ENCODE results near the gene RBM19. TPM values are rescaled to one million over a fixed set of nuclear protein-coding genes. Genes with fewer than 3 reads are reported as not detected.

RBM19 gene
- total and polyA plus RNA-seq, 2 of the 4 experiments (the other 2 are of a cell fraction): 18.7 to 19.2 TPM

GRCh38 chr12:113996026-113996425, 29.9 kb upstream of the RBM19 start:
- BruUV-seq (replicated peaks): no TSS peak
- no peak for ATAC-seq (ENCODE audit: low read depth)
- Histone ChIP-seq H4K91ac (ENCODE audit: insufficient read depth, low read depth, low read length) (no peak overlapping the region), H2BK20ac (ENCODE audit: low read depth, low read length) (no peak overlapping the region), H4K20me1 (ENCODE audit: insufficient read depth, low read length) (no peaks in the 10 kb centered on the region), H3K23ac (ENCODE audit: low read depth, low read length) (no peak overlapping the region), H3K79me1 (ENCODE audit: low read depth in 1 of 2, low read length in 2 of 2) (no peaks in the 10 kb centered on the region), H3K4me3 (ENCODE audit: insufficient read depth, low read depth, low read length) (no peak overlapping the region), H2BK120ac (ENCODE audit: low read depth, low read length) (no peak overlapping the region), H3K4me1 (ENCODE audit: control insufficient read depth, insufficient read depth, low read length) (no peaks in the 10 kb centered on the region), H3K4ac (ENCODE audit: low read depth, low read length) (no peak overlapping the region), H4K5ac (ENCODE audit: low read depth, low read length) (no peak overlapping the region), H3K18ac (ENCODE audit: low read depth, low read length) (no peak overlapping the region), H3K4me2 (ENCODE audit: low read depth, low read length) (no peak overlapping the region), H4K8ac (ENCODE audit: low read depth in 2 of 2, low read length in 2 of 2) (no peak overlapping the region), H3K9ac (ENCODE audit: low read depth, low read length) (no peak overlapping the region), H3K14ac (replicated peaks; ENCODE audit: low read depth, low read length) (no peak overlapping the region), H2AK9ac (replicated peaks; ENCODE audit: low read depth, low read length, poor library complexity) (no peak overlapping the region), H2BK15ac (ENCODE audit: low read depth, low read length) (no peak overlapping the region), H3K56ac (ENCODE audit: extremely low read depth, insufficient read depth, low read length) (no peak overlapping the region), H3K27ac (ENCODE audit: insufficient read depth, low read length) (no peak overlapping the region), H3K9me1 (ENCODE audit: insufficient read depth, low read length) (no peaks in the 10 kb centered on the region), H2AFZ (replicated peaks; ENCODE audit: low read length, poor library complexity) (no peak overlapping the region), H2AK5ac (ENCODE audit: low read depth, low read length) (no peak overlapping the region), H3K36me3 (ENCODE audit: control insufficient read depth, insufficient read depth, low read length) (no peaks in the 10 kb centered on the region), H3K27me3 (ENCODE audit: control insufficient read depth, insufficient read depth, low read length) (peaks cover 4% of the 10 kb centered on the region; the same call in 1 of the 2 replicates), H2BK5ac (ENCODE audit: low read depth, low read length, poor library complexity, severe bottlenecking) (no peak overlapping the region), H3K9me3 (ENCODE audit: control insufficient read depth, insufficient read depth, low read length) (no peaks in the 10 kb centered on the region)
- dilution Hi-C loops (cut with HindIII; ENCODE audit: low sequenced_read_pairs, unreplicated experiment): no loop called here
- ChIA-PET CTCF (interaction anchor here (1.1 kb wide), 1 partner anchor 16 kb away, joined by 3 read pairs; no protein-coding TSS in a partner anchor), POLR2A (ENCODE audit: unreplicated experiment) (no interaction called here)
- TF ChIP-seq NFE2L2 (IDR thresholded peaks at IDR 0.05; ENCODE audit: low read depth, low read length): no peak
- TF ChIP-seq MAZ (IDR thresholded peaks at IDR 0.05; ENCODE audit: borderline replicate concordance, low read depth, low read length): no peak
- no peak for TF ChIP-seq SMC3 (IDR thresholded peaks at IDR 0.05; ENCODE audit: low read depth, low read length)
- TF ChIP-seq, protein P1, sequence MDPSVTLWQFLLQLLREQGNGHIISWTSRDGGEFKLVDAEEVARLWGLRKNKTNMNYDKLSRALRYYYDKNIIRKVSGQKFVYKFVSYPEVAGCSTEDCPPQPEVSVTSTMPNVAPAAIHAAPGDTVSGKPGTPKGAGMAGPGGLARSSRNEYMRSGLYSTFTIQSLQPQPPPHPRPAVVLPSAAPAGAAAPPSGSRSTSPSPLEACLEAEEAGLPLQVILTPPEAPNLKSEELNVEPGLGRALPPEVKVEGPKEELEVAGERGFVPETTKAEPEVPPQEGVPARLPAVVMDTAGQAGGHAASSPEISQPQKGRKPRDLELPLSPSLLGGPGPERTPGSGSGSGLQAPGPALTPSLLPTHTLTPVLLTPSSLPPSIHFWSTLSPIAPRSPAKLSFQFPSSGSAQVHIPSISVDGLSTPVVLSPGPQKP (IDR thresholded peaks at IDR 0.05; ENCODE audit: borderline replicate concordance, low read depth, low read length): no peak
- TF ChIP-seq CEBPB (IDR thresholded peaks at IDR 0.05; ENCODE audit: low read depth, low read length): no peak
- no peak for TF ChIP-seq BHLHE40 (IDR thresholded peaks at IDR 0.05; ENCODE audit: low read depth, low read length)
- in situ Hi-C loops (cut with MboI; ENCODE audit: low sequenced_read_pairs): loop anchor here (25.0 kb wide), 1 partner anchor 1766 kb away; no protein-coding TSS in a partner anchor
- 34% methylated on average over 5 of the region's 7 CpGs; no CpG with 5 or more reads in 1 of the 2 experiments for WGBS, 2 experiments (ENCODE audit: extremely low coverage in 2 of 2, insufficient read length in 1 of 2)
- intact Hi-C loops (cut with micrococcal nuclease): no loop called here
- no peak for DNase-seq
